KOPT-K1 (cell line): ENCODE results near the gene ARAP1.

ENCODE experiments used
- H3K27ac ChIP-seq: fragments of 200-600 bp; sonication (generic); 2 replicates; pipeline ENCODE4 v1.5.1; 2016; ENCODE audit warnings: antibody characterized with exemption, mild to moderate bottlenecking, low read depth, low read length; ENCODE audit not compliant: poor library complexity, severe bottlenecking
- H3K36me3 ChIP-seq: fragments of 200-600 bp; sonication (generic); 2 replicates; pipeline ENCODE4 v1.5.1; 2017; ENCODE audit warnings: antibody characterized with exemption, mild to moderate bottlenecking, low read length, moderate library complexity; ENCODE audit not compliant: insufficient read depth
- H3K9me3 ChIP-seq: fragments of 200-600 bp; sonication (generic); 2 replicates; pipeline ENCODE4 v1.5.1; 2017; ENCODE audit warnings: antibody characterized with exemption, low read length, mild to moderate bottlenecking; ENCODE audit not compliant: insufficient read depth, poor library complexity, severe bottlenecking

The ARAP1 gene

GRCh38 chr11:72639502-72640375 lies 112.5 kb downstream of the ARAP1 start:
- no peak overlapping the region for H3K27ac ChIP-seq

GRCh38 chr11:72637926-72638325 lies 114.3 kb downstream of the ARAP1 start:
- no peaks in the 10 kb centered on the region for H3K36me3 ChIP-seq
- no peak overlapping the region for H3K27ac ChIP-seq
- no peaks in the 10 kb centered on the region for H3K9me3 ChIP-seq

More at GRCh38 chr11:72639502-72640375, 112.5 kb downstream of the ARAP1 start:
- no peaks in the 10 kb centered on the region for H3K9me3 ChIP-seq
- no peaks in the 10 kb centered on the region for H3K36me3 ChIP-seq

GRCh38 chr11:72637198-72637597 lies 115.0 kb downstream of the ARAP1 start:
- no peak overlapping the region for H3K27ac ChIP-seq
- no peaks in the 10 kb centered on the region for H3K9me3 ChIP-seq
- no peaks in the 10 kb centered on the region for H3K36me3 ChIP-seq

GRCh38 chr11:72636376-72636775 lies 115.8 kb downstream of the ARAP1 start:
- Histone ChIP-seq H3K27ac (no peak overlapping the region), H3K9me3 (no peaks in the 10 kb centered on the region), H3K36me3 (no peaks in the 10 kb centered on the region)

- no peaks in the 10 kb centered on the region for H3K9me3 ChIP-seq
- no peaks in the 10 kb centered on the region for H3K36me3 ChIP-seq
- no peak overlapping the region for H3K27ac ChIP-seq
Observed at GRCh38 chr11:72635933-72636332, 116.3 kb downstream of the ARAP1 start.

GRCh38 chr11:72635309-72635915 lies 116.8 kb downstream of the ARAP1 start:
- Histone ChIP-seq H3K27ac (no peak overlapping the region), H3K9me3 (no peaks in the 10 kb centered on the region), H3K36me3 (no peaks in the 10 kb centered on the region)
